Activated B cell treated with CpG ODN at 0.5 μM for 24 hours (primary cell): ENCODE data around the gene LRRC45. TPM values are rescaled to one million over a fixed set of nuclear protein-coding genes. Genes with fewer than 3 reads are reported as not detected.

ENCODE experiments used
- ATAC-seq: fragments of 200-7000 bp; cut with Tn5 transposase; one replicate; pipeline ENCODE4 v1.10.0; 2021; ENCODE audit warnings: low read depth, mild to moderate bottlenecking, moderate library complexity
- CTCF ChIA-PET: fragments of 350-600 bp; sonication (Branson Sonifier 250); formaldehyde crosslinking; loops from one replicate; lab custom pipeline; 2021; ENCODE audit warnings: antibody characterized with exemption; lab: Charles Lee
- POLR2A ChIA-PET: fragments of 350-600 bp; sonication (Branson Sonifier 250); formaldehyde crosslinking; loops from one replicate; lab custom pipeline; 2021; ENCODE audit warnings: antibody characterized with exemption; lab: Charles Lee
- DNase-seq: peaks from one replicate; pipeline ENCODE4 v3.0.0; 2022
- H3K27ac Mint-ChIP-seq: one replicate; pipeline ENCODE4 v1.8.0; 2020; ENCODE audit warnings: mixed read lengths
- H3K27me3 Mint-ChIP-seq: one replicate; pipeline ENCODE4 v1.8.0; 2021; ENCODE audit warnings: mixed read lengths
- H3K36me3 Mint-ChIP-seq: one replicate; pipeline ENCODE4 v1.8.0; 2021; ENCODE audit warnings: low read depth, mixed read lengths
- H3K4me1 Mint-ChIP-seq: one replicate; pipeline ENCODE4 v1.8.0; 2021; ENCODE audit warnings: mixed read lengths
- H3K4me3 Mint-ChIP-seq: one replicate; pipeline ENCODE4 v1.8.0; 2020; ENCODE audit warnings: mild to moderate bottlenecking, mixed read lengths
- H3K9me3 Mint-ChIP-seq: one replicate; pipeline ENCODE4 v1.8.0; 2020; ENCODE audit warnings: mixed read lengths
- intact Hi-C: fragments of 100-400 bp; cut with micrococcal nuclease; formaldehyde crosslinking; loops from one replicate; pipeline ENCODE4 v1.15.1; 2024
- total RNA-seq: library from RNA; stranded (reverse); gene quantifications from 2 replicates; pipeline ENCODE4 v1.2.3, GENCODE V29; 2022
- TF ChIP-seq, protein P1 (sequence below): fragments of 200-600 bp; IDR thresholded peaks from one replicate; pipeline ENCODE4 v1.8.0; 2022; ENCODE audit warnings: antibody characterized with exemption, mild to moderate bottlenecking

The LRRC45 gene
- total RNA-seq, 1 donor from 2014 or later, result 10.6 TPM

DNA sequence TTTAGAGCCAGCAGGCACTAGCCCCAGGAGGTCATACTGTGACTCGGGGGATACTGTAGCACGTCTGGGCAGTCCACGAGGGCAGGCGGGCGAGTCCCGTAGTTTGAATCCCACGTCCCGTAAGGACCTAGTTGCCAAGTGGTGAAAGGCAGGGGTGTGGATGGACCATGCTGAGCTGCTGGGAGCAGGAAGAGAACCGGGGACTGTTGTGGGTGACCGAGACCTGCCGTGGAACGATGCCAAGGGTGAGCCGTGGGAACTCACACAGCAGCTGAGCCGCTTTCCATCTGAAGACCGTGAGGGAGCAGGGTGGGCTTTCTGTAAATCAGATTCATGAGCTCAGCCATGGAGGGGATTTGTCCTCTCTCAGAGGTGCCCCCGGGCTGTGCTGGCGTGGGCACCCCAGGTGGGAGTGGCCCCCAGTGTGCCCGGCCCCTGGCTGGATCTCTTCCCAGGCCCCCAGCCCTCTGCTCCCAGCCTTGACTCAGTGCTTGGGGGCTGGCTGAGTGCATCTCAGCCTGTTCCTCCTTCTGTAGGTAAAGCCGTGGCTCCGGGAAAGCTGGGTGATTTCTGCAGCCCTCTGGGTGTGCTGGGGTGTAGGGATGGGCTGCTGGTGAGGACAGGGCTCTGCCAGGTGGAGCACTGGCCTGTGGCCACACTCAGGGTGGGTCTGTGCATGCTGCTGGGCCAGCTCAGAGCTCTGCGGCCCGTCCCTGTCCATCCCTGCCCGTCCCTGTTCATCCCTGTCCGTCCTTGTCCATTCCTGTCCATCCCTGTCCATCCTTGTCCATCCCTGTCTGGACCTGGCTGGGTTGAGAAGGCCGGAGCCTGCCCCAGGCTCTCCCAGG lies 32.0 kb upstream of the LRRC45 start:
- TF ChIP-seq, protein P1, sequence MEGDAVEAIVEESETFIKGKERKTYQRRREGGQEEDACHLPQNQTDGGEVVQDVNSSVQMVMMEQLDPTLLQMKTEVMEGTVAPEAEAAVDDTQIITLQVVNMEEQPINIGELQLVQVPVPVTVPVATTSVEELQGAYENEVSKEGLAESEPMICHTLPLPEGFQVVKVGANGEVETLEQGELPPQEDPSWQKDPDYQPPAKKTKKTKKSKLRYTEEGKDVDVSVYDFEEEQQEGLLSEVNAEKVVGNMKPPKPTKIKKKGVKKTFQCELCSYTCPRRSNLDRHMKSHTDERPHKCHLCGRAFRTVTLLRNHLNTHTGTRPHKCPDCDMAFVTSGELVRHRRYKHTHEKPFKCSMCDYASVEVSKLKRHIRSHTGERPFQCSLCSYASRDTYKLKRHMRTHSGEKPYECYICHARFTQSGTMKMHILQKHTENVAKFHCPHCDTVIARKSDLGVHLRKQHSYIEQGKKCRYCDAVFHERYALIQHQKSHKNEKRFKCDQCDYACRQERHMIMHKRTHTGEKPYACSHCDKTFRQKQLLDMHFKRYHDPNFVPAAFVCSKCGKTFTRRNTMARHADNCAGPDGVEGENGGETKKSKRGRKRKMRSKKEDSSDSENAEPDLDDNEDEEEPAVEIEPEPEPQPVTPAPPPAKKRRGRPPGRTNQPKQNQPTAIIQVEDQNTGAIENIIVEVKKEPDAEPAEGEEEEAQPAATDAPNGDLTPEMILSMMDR, result no peak
- no peaks in the 10 kb centered on the region for H3K27me3 Mint-ChIP-seq
- POLR2A ChIA-PET, result interaction anchor here (0.6 kb wide), 1 partner anchor 38 kb away, joined by 3 read pairs; no protein-coding TSS in a partner anchor
- no peak overlapping the region for H3K4me3 Mint-ChIP-seq
- intact Hi-C loops, result no loop called here
- H3K9me3 Mint-ChIP-seq, result no peaks in the 10 kb centered on the region
- CTCF ChIA-PET, result no interaction called here
- H3K27ac Mint-ChIP-seq, result no peak overlapping the region
- DNase-seq (no peak), ATAC-seq (no peak)
- H3K4me1 Mint-ChIP-seq, result no peaks in the 10 kb centered on the region
- peaks cover 24% of the 10 kb centered on the region for H3K36me3 Mint-ChIP-seq

DNA sequence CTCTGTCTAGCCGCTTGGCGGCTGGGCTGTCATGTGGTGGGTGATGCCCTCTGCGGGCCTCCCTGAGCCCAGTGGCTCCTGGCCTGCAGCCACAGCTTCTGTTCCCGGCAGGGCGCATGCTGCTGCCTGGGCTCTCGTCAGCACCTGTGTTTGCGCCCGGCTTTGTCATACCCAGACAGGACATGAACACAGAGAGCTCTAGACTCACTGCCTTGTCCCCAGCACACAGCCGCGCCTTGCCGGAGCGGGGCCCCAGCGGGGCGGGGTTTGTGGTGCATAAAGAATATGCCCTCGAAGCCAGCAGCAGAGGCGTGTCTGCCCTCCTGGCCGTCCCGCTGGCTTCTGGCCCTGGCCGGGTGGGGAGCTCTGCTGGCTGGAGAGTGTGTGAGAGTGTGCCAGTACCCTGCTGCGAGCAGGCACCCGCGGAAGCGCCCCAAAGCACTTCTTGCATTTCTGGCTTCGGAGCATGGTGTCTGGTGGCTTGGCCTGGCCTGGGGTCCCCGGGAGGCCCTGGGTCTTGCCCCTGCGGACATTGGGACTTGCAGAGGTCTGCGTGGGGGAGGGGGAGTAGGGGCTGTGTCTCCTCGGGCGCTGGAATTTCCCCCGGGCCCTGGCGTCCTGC lies 31.3 kb upstream of the LRRC45 start:
- Mint-ChIP-seq H3K4me3 (no peak overlapping the region), H3K36me3 (peaks cover 20% of the 10 kb centered on the region), H3K4me1 (no peaks in the 10 kb centered on the region), H3K27ac (no peak overlapping the region), H3K27me3 (no peaks in the 10 kb centered on the region), H3K9me3 (no peaks in the 10 kb centered on the region)
- ATAC-seq (no peak), DNase-seq (no peak)
- intact Hi-C loops, result no loop called here
- TF ChIP-seq, protein P1, result no peak
- ChIA-PET POLR2A (interaction anchor here (0.6 kb wide), 1 partner anchor 38 kb away, joined by 3 read pairs; no protein-coding TSS in a partner anchor), CTCF (no interaction called here)

DNA sequence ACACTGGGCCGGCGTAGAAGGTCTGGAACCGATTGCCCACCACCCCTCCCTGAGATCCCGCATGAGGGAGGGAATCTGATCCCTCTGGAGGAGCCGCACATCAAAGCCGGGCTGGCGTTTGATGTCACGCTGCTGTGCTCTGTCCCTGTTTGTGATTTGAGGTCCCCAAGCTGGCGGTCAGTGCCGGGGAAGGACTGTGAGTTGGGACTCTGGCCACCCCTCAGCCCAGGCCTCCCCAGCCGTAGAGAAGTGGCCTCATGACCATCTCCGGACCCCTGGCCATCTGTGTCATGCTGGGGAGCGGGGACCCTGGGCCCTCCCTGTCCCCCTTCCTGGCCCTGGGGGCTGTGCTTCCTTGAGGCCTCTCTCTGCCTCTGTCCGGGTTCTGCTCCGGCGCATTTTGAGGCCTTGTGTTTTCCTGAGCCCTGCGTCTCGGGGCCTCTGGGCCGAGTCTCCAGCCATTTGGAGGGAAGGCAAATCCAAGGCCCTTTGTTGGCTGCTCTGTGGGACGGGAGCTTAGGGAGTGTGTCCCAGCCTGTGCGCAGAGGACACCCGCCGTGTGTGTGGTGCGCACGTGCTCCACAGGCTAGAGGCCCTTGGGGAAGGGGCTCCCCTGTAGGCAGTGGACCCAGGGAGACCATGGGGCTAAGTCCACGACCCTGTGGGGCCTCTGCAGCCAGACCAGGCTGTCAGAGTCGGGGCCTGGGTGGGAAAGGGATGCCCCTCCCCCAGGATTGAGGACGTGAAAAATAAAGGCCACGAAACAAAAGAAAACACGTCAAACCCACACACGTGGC lies 30.6 kb upstream of the LRRC45 start:
- H3K27ac Mint-ChIP-seq, result no peak overlapping the region
- ChIA-PET CTCF (no interaction called here), POLR2A (no interaction called here)
- H3K9me3 Mint-ChIP-seq, result no peaks in the 10 kb centered on the region
- intact Hi-C loops, result no loop called here
- H3K4me1 Mint-ChIP-seq, result no peaks in the 10 kb centered on the region
- no peak overlapping the region for H3K4me3 Mint-ChIP-seq
- ATAC-seq, result no peak
- DNase-seq, result no peak
- H3K27me3 Mint-ChIP-seq, result no peaks in the 10 kb centered on the region
- TF ChIP-seq, protein P1, result no peak
- peaks cover 23% of the 10 kb centered on the region for H3K36me3 Mint-ChIP-seq

DNA sequence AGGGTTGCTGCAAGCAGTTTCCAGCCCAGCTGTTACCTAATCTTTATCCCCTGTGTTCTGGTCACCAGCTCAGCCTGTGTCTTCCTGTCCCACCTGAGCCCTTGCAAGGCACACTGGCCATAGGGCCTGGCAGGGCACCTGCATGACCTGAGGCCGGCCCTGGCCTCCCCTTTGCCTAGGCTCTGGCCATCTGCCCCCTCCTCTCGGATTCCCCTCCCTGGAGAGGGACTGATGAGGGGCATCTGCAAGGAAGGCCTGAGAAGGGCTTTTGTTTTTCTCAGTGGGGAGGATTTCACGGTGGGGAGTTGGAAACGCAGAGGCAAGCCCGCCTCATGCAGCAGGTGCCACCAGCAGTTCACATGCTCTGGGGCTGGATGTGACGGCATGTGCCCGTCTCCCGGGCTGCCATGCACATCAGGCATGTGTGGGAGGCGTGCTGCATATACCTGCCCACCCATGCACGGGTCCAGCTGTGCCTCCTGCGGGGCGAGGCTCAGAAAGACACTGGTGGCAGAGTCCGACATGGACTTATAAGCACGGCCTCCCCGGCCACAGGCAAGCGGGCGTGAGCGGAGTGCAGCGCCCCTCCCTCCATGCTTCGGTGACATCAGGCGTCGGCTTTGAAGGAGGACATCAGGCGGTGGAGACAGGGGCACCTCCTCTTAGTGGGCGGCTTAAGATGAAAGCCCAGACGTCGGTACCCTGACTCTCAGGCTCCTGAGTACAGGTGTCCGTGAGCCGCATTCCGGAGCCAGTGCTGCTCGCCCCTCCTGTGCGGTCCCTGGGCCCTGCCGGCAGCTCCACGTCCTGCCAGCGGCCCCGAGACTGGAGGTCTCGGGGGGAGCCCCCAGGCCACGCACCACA lies 29.1 kb upstream of the LRRC45 start:
- no peaks in the 10 kb centered on the region for H3K9me3 Mint-ChIP-seq
- no peak overlapping the region for H3K4me3 Mint-ChIP-seq
- H3K4me1 Mint-ChIP-seq, result no peaks in the 10 kb centered on the region
- TF ChIP-seq, protein P1, result no peak
- H3K27ac Mint-ChIP-seq, result no peak overlapping the region
- H3K27me3 Mint-ChIP-seq, result no peaks in the 10 kb centered on the region
- intact Hi-C loops, result no loop called here
- peaks cover 20% of the 10 kb centered on the region for H3K36me3 Mint-ChIP-seq
- DNase-seq, result no peak
- CTCF ChIA-PET, result no interaction called here
- POLR2A ChIA-PET, result no interaction called here
- no peak for ATAC-seq
